ENCODE data around the gene PRKRIP1. TPM values are rescaled to one million over a fixed set of nuclear protein-coding genes. Genes with fewer than 3 reads are reported as not detected.

PRKRIP1 gene
- total RNA-seq: 13.3 and 15.0 TPM in 2 replicates

GRCh38 chr7:102395873-102396709 lies at the start of gene PRKRIP1:
TSS of gene PRKRIP1 (plus strand) at chr7:102396363. CDS start at chr7:102396412, 49 bp downstream.

GRCh38 chr7:102356344-102356743 lies 39.8 kb upstream of the PRKRIP1 start, which contains the start of gene SPDYE6:
TSS of gene SPDYE6 (minus strand) at chr7:102356444. CDS start at chr7:102356023, 421 bp downstream.

GRCh38 chr7:102433219-102434038 lies 37.3 kb downstream of the PRKRIP1 start, which contains the start of gene ORAI2:
TSS of gene ORAI2 (plus strand) at chr7:102433575. CDS start at chr7:102438957, 5,382 bp downstream.

GRCh38 chr7:102464577-102465280 lies 68.6 kb downstream of the PRKRIP1 start, which contains the start of the genes ALKBH4 and LRWD1:
TSS of gene ALKBH4 (minus strand) at chr7:102464863. CDS start at chr7:102464836, 27 bp downstream.
TSS of gene LRWD1 (plus strand) at chr7:102464984. CDS start at chr7:102465081, 97 bp downstream.

Other genes starting within 250 kb of the PRKRIP1 start
- 4.0 and 6.1 TPM in 2 replicates for gene SH2B2, start 109.5 kb upstream of the PRKRIP1 start, total RNA-seq
- gene SPDYE6, start 39.9 kb upstream of the PRKRIP1 start, total RNA-seq: not detected in 2 replicates
- 8.0 and 15.7 TPM in 2 replicates for gene ORAI2, start 37.2 kb downstream of the PRKRIP1 start, total RNA-seq
- gene ALKBH4, start 68.5 kb downstream of the PRKRIP1 start, total RNA-seq: 11.8 and 14.9 TPM in 2 replicates
- 14.4 and 31.0 TPM in 2 replicates for gene LRWD1, start 68.6 kb downstream of the PRKRIP1 start, total RNA-seq
- gene POLR2J, start 82.6 kb downstream of the PRKRIP1 start, total RNA-seq: 24.7 and 40.1 TPM in 2 replicates
- 0.51 and 2.5 TPM in 2 replicates for gene RASA4B, start 121.4 kb downstream of the PRKRIP1 start, total RNA-seq
- 106 and 157 TPM in 2 replicates for gene UPK3BL2, start 147.3 kb downstream of the PRKRIP1 start, total RNA-seq
- gene SPDYE2, start 154.9 kb downstream of the PRKRIP1 start, total RNA-seq: not detected in 2 replicates
- gene POLR2J3, start 176.2 kb downstream of the PRKRIP1 start, total RNA-seq: 3.4 and 10.8 TPM in 2 replicates
- 5.6 and 11.8 TPM in 2 replicates for gene RASA4, start 220.4 kb downstream of the PRKRIP1 start, total RNA-seq
- 1,784 and 2,271 TPM in 2 replicates for gene UPK3BL1, start 246.4 kb downstream of the PRKRIP1 start, total RNA-seq